H1 (cell line): ENCODE data around the gene ZNF536. TPM values are rescaled to one million over a fixed set of nuclear protein-coding genes. Genes with fewer than 3 reads are reported as not detected.

Source experiments
- BCL11A ChIP-seq, 2 experiments: IDR thresholded peaks; one replicate each; pipeline ENCODE4 v1.6.1; 2011; ENCODE audit warnings: low read depth in 2 of 2, low read length in 2 of 2, mild to moderate bottlenecking in 2 of 2
- CHD2 ChIP-seq: IDR thresholded peaks from 2 replicates; pipeline ENCODE4 v1.6.1; 2012; ENCODE audit warnings: low read length, improper control_type of control experiment
- HDAC6 ChIP-seq: IDR thresholded peaks from one replicate; pipeline ENCODE4 v1.7.1; 2012; ENCODE audit warnings: low read depth, mild to moderate bottlenecking, inconsistent platforms, low read length, moderate library complexity
- RNF2 ChIP-seq: fragments of 200-900, 300-1000 bp; sonication (generic); IDR thresholded peaks from 2 replicates; pipeline ENCODE4 v1.7.1; 2016; ENCODE audit warnings: borderline replicate concordance, low read depth, mild to moderate bottlenecking, antibody characterized with exemption, low read length; ENCODE audit not compliant: poor library complexity, severe bottlenecking; ENCODE audit errors: missing control alignments
- TCF12 ChIP-seq: IDR thresholded peaks from 2 replicates; pipeline ENCODE4 v1.6.1; 2011; ENCODE audit warnings: low read depth, mild to moderate bottlenecking, low read length
- polyA plus RNA-seq, 7 experiments: library from polyadenylated mRNA; depleted of rRNA in 3 of 7; stranded (reverse) in 5 of 7; unstranded in 2 of 7; fragments of >200 nt in 5 of 7; fragments of 200-250 nt in 2 of 7; gene quantifications; 1 replicate in 5 of 7; 2 replicates in 1 of 7; 4 replicates in 1 of 7; pipeline versions ENCODE4 v1.2.1 to v1.2.3, GENCODE V29; 2011 to 2013; ENCODE audit warnings: missing spikeins in 2 of 7, mixed read lengths in 2 of 7
- total RNA-seq: library from RNA; stranded (reverse); fragmentation: NEBNext Ultra II Directional; extraction: Animal tissue kit (Norgen Biotek cat#: 25700); gene quantifications from 2 replicates; pipeline ENCODE4 v1.2.1, GENCODE V29; 2021

Gene ZNF536
- total and polyA plus RNA-seq, 2 of the 8 experiments (the other 6 are each of a cell fraction or from before 2014, with no cell fraction given) = 0.09 to 0.11 TPM

DNA sequence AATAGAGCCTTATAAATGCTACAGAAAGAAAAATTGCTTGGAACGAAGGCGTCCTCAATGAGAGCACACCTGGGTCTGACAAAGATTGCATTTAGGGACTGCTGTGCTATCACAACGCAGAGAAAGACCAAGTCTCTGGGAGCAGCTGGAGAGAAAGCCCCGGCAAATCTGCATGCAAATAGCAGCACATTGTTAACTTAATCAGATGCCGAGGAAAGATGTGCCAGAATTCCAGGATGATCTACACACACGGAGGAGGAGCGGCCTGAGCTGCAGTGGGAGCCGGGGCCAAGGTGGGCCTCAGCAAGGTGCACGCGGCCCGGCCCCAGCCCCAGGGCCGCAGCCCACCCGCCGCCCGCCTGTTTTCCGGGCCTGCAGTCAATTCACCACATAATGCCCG lies 1.4 kb downstream of the ZNF536 start (continued):
- no peak for TF ChIP-seq HDAC6
- peak; percentile 93; the same call in 1 of the 2 replicates for TF ChIP-seq TCF12
- TF ChIP-seq CHD2 = no peak
- no peak for TF ChIP-seq RNF2
- TF ChIP-seq BCL11A (IDR thresholded peaks at IDR 0.05; ENCODE audit: low read depth in 2 of 2, low read length in 2 of 2) = no peak
